ENCODE data around the gene TRANK1.

DNA sequence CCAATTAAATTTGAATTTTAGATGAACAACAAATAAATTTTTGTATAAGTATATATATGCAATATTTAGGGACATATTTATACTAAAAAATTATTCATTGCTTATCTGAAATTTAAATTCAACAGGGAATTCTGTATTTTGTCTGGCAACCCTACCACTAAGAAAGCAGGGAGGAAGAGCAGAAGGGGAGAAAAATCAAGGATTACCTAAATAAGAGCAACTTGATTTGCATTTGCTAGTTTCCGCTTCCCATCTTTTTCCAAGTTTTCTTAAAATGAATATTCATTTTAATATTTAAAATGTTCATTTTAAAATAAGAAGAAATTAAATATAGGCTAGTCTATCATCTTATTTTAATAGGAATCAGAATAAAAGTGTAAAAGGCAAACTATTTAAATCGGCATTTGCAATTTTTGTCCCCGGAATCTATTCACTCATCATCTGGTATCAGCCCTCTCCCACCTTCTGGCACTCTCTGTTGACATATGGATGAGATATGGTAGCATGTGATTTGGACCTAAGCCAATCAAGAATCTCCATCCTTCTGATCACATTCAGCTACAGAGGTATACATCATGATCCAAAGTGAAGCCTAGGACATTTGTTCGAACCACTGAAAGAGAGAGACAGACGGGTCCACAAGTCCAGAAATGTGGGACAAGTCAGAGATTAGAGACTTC is 82.6 kb downstream of the TRANK1 start:
- TF ChIP-seq CTCF (conservative IDR thresholded peaks at IDR 0.05; ENCODE audit: low read depth, low read length): no peak
- no peak for TF ChIP-seq EZH2 (IDR thresholded peaks at IDR 0.05; ENCODE audit: borderline replicate concordance, low read depth, low read length, poor library complexity, severe bottlenecking)
